GM18951 (cell line): ENCODE measurements around the gene CDC40.
"Not testable (repeated sequence)": the region's sequence is repeated elsewhere in the genome, so short reads cannot be mapped to it uniquely, and the experiment has no call there.

Experiments used
- POLR2A ChIP-seq: IDR thresholded peaks from 4 replicates; pipeline ENCODE4 v1.6.1; 2011; ENCODE audit warnings: mild to moderate bottlenecking; ENCODE audit not compliant: insufficient read length, insufficient read depth; ENCODE audit errors: extremely low read depth
- in situ Hi-C: fragments of 300-500 bp; cut with MboI; formaldehyde crosslinking; loops from one replicate; pipeline ENCODE4 v1.12.0; 2022; ENCODE audit warnings: low sequenced_read_pairs, mixed read lengths, inconsistent platforms; ENCODE audit not compliant: unreplicated experiment

CDC40 gene

GRCh38 chr6:110221738-110222137 lies 41.5 kb downstream of the CDC40 start:
- TF ChIP-seq POLR2A: no peak
- in situ Hi-C loops: no loop called here

DNA sequence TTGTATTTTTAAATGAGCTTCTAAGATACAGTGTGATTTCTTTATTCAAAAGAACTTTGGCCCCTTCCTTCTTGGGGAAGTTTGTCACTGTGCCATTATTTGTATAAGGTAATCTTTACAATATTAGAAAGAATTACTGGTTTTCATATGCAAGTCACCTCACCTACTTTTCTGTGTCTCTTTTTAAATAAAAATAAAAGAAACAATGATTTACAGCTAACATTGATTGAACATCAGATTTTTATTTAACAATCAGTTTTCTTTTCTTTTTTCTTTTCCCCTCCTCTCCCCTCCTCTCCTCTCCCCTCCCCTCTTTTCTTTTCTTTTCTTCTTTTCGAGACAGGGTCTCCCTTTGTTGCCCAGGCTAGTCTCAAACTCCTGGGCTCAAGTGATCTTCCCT lies 46.0 kb downstream of the CDC40 start:
- TF ChIP-seq POLR2A: no peak
- in situ Hi-C loops: no loop called here

DNA sequence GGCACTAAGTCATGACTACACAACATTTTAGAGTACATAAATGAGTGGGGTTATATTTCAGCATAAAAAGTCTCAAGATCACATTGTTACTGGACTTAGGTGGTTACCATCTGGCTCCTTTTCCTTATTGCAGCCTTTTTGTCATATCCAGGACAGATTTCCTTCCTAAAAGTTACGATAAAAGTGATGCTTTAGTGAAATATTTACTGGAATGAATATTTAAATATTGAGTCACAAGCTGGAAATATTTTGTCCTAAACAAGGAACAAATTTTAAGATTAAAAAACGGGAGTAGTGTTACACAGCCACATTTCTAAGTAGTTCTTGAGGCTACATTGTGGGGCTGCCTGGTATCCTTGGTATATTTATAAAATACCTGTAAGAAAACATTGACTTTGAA lies 52.2 kb downstream of the CDC40 start:
- in situ Hi-C loops: no loop called here
- TF ChIP-seq POLR2A: no peak

GRCh38 chr6:110233770-110234374 lies 53.6 kb downstream of the CDC40 start:
- TF ChIP-seq POLR2A: no peak
- in situ Hi-C loops: no loop called here

DNA sequence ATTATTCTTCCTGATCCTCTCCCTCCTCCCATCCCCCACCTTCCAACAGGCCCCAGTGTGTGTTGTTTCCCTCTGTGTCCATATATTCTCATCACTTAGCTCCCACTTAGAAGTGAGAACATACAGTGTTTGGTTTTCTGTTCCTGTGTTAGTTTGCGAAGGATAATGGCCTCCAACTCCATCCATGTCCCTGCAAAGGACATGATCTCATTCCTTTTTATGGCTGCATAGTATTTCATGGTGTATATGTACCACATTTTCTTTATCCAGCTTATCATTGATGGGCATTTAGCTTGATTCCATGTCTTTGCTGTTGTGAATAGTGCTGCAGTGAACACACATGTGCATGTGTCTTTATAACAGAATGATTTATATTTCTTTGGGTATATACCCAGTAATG lies 55.8 kb downstream of the CDC40 start:
- in situ Hi-C loops: not testable (repeated sequence)

- in situ Hi-C loops: no loop called here
- no peak for TF ChIP-seq POLR2A
Measured at GRCh38 chr6:110239526-110240274, 59.5 kb downstream of the CDC40 start.

GRCh38 chr6:110244621-110245020 lies 64.4 kb downstream of the CDC40 start:
- in situ Hi-C loops: not testable (repeated sequence)

DNA sequence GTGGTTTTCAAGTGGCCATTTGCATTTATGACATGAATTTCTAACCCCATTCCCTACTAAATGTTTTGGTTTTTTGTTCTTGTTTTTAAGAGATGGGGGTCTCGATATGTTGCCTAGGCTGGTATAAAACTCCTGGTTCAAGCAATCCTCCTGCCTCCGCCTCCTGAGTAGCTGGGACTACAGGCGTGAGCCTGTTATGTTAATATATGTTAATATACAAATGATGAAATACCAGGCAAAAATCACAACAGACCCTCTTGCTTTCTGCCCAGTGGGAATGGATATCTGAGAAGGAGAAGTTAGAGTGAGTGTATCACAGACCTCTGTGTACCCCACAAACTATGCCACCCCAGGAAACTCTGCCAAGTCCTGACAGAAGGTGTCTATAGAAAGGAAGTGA lies 66.2 kb downstream of the CDC40 start:
- TF ChIP-seq POLR2A: no peak
- in situ Hi-C loops: no loop called here

DNA sequence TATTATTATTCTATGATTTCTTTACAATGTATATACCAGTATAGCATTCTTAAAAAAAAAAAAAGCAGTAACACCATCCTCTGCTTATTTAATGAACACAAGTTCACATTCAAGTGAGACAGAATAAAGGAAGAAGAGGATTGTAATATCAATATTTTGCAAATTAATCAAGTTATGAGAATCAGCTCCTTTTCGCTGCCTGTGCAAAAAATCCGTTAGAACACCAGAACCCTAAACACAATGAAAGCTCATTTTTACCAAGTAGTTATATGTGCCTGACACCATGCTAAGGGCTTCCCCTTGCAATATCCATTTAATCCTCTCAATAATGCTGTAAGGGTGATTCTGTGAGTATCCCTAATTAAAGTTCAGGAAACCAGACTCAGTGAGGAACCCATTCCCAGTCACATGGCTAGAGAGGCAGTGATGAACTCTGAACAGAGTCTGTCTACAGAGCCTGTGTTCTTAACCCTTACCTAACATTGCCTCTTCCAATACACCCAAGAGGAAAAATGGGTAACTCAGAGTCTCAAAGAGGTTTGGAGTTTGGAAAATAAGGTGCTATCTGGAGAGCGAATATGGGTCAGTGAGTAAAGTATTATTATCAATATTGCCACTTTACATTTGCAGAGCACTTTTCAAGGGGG lies 66.8 kb downstream of the CDC40 start:
- in situ Hi-C loops: no loop called here
- no peak for TF ChIP-seq POLR2A

DNA sequence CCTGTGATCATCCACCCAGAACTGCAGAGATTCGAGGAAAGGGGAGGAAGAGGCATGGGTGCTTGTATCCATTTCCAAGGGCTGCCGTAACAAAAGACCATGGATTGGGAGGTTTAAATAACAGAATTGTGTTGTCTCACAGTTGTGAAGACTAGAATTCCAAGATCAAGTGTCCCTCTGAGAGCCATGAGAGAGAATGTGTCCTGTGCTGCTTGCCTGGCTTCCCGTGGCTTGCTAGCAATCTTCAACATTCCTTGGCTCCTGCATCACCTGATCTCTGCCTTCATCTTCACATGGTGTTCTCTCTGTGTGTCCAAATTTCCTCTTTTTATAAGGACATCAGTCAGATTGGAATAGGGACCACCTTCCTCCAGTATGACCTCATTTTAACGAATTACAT lies 69.8 kb downstream of the CDC40 start:
- in situ Hi-C loops: no loop called here
- no peak for TF ChIP-seq POLR2A

DNA sequence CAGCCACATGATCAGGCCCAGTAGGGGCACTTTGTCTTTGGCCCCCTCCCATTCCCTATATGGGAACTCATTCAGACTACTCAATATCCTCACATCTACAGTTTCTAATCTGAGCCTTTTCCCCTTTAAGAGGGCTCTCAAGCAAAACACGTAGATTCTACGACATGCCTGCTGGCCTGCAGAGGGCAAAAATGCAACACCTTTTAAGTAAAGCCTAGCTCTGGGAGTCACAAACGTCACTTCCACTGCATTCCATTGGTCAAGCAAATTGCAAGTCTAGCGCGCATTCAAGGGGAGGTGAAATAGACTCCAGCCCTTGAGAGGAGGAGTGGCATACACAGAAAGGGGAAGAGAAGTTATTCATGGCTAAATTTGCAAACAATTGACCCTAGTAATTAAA lies 70.6 kb downstream of the CDC40 start:
- in situ Hi-C loops: no loop called here

DNA sequence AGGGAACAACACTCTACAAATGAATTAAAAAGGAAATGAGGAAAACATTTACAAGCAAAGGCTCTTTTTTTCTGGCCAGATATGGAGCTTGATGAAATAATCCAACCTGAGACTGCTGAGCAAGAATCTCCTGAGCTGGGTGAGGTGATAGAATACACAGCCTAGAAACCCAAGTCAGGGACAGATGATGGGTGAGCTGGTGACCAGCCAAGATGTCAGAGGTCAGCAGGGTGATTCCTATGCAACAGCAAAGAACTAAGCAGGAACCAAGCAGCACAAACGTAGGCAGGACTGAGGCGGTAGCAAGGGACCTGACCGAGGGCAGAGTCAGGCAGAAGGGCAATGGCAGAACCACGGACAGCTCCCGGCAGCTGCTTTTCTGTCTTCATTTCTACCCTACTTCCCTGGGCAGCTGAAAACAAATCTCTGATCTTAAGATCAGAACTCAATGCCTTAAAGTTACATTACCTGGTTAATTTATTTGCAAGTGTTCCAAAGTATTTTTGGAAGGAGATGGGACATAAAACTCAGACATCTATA lies 75.1 kb downstream of the CDC40 start:
- no peak for TF ChIP-seq POLR2A
- in situ Hi-C loops: no loop called here

More for the DNA sequence above, 70.6 kb downstream of the CDC40 start:
- no peak for TF ChIP-seq POLR2A

DNA sequence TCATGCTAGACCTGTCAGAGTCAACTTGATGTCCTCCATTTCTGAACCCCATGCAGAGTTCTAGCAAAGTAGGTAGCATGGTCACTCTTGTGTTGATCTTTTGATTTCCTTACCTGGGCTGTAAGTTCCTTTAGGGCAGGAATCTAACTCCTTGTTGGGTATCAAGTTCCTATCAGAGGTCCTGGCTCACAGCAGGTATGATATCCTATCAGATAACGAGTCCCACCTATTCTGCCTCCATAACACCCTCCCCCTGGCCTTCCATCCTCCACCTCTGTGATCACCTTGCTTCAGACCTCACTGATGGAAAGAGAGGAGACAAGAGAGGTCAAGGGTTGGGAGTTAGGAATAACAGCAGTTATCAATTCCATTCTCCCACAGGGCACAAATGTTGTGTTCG lies 76.1 kb downstream of the CDC40 start:
- in situ Hi-C loops: no loop called here

DNA sequence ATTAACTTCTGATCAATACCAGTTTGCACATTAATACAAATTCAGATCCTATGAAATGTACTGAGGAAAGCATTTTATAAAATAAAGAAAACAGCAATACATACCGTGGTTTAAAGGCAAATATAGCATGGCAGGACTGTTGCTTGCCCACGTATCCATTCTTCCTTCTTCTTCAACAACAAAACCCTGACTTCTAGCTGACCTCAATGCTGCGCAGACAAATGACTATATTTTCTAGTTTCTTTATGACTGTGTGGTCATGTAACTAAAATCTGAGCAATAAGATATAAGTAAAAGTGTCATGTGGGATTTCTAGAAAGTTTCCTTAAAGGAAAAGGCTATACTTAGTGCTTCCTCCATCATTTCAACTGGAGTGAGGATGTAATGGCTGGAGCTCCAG lies 85.0 kb downstream of the CDC40 start:
- in situ Hi-C loops: no loop called here
- no peak for TF ChIP-seq POLR2A

More for the DNA sequence above, 76.1 kb downstream of the CDC40 start:
- TF ChIP-seq POLR2A: no peak

GRCh38 chr6:110266996-110267395 lies 86.8 kb downstream of the CDC40 start:
- in situ Hi-C loops: no loop called here
- TF ChIP-seq POLR2A: no peak
